Thyroid gland (tissue), 4 donors: ENCODE measurements around the gene SPAG5.

Source experiments
- CTCF ChIP-seq, 6 experiments: fragments of 200-600 bp in 3 of 6; fragments of 450-650 bp in 3 of 6; sonication (generic) in 3 of 6; IDR thresholded peaks; one replicate each; pipeline ENCODE4 v1.5.1; 2016 to 2019; ENCODE audit warnings: antibody characterized with exemption in 6 of 6, mild to moderate bottlenecking in 2 of 6, inconsistent platforms in 1 of 6, moderate library complexity in 1 of 6
- POLR2A ChIP-seq, 2 donors: fragments of 450-650 bp; IDR thresholded peaks; one replicate each; pipeline ENCODE4 v1.6.1; 2017; ENCODE audit warnings: antibody characterized with exemption in 2 of 2, mild to moderate bottlenecking in 2 of 2, moderate library complexity in 1 of 2

DNA sequence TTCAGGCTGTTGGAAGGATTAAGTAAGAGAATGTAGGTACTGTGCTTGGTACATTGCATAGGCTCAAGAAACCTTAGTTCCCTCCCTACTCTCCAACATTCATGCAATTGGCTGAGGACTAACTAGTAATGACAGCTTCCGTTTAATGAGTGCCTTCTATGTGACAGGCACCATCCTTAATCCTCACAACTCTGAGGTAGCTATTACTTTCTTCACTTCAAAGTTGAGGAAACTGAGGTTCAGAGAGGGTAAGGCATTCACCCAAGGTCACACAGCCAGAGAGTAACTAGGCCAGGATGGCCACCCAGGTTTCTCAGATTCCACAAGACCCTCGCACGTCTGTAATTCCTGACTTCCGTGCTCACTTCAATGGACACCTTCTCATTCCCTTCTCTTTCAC lies 68.6 kb downstream of the SPAG5 start:
- no peak for TF ChIP-seq CTCF (IDR thresholded peaks at IDR 0.05)
- TF ChIP-seq POLR2A (IDR thresholded peaks at IDR 0.05) = no peak
